ENCODE measurements around the gene IGFBP6.

Gene IGFBP6

DNA sequence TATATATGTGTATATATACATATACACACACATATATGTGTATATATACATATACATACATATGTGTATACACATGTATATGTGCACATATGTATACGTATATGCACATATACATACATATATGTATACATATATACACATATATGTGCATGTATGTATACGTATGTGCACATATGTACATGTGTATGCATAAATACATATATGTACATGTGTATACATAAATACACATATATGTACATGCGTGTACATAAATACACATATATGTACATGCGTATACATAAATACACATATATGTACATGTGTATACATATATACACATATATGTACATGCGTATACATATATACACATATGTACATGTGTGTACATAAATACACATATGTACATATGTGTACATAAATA, 49.7 kb downstream of the IGFBP6 start:
- DNase-seq, result no peak
- Histone ChIP-seq H3K9ac (ENCODE audit: low read length) (no peak overlapping the region), H3K4me1 (ENCODE audit: low read length) (no peaks in the 10 kb centered on the region), H2AFZ (ENCODE audit: low read length) (no peak overlapping the region), H3K9me2 (replicated peaks; ENCODE audit: insufficient read depth, low read length) (no peaks in the 10 kb centered on the region), H3K9me3 (replicated peaks; ENCODE audit: insufficient read depth, low read length) (no peaks in the 10 kb centered on the region), H3K4me2 (ENCODE audit: low read depth, low read length) (no peak overlapping the region), H3K4me3 (ENCODE audit: low read length) (no peak overlapping the region), H3K79me2 (ENCODE audit: low read length) (no peaks in the 10 kb centered on the region), H3K27me3 (replicated peaks; ENCODE audit: insufficient read depth, low read length) (no peaks in the 10 kb centered on the region), H4K20me1 (ENCODE audit: insufficient read depth, low read length) (no peaks in the 10 kb centered on the region), H3K36me3 (replicated peaks; ENCODE audit: insufficient read depth, low read length) (no peaks in the 10 kb centered on the region), H3K27ac (ENCODE audit: low read length) (no peak overlapping the region), H3F3A (ENCODE audit: insufficient read depth, low read length) (peaks cover 5% of the 10 kb centered on the region; the same call in 1 of the 2 replicates)
- TF ChIP-seq, protein P1, sequence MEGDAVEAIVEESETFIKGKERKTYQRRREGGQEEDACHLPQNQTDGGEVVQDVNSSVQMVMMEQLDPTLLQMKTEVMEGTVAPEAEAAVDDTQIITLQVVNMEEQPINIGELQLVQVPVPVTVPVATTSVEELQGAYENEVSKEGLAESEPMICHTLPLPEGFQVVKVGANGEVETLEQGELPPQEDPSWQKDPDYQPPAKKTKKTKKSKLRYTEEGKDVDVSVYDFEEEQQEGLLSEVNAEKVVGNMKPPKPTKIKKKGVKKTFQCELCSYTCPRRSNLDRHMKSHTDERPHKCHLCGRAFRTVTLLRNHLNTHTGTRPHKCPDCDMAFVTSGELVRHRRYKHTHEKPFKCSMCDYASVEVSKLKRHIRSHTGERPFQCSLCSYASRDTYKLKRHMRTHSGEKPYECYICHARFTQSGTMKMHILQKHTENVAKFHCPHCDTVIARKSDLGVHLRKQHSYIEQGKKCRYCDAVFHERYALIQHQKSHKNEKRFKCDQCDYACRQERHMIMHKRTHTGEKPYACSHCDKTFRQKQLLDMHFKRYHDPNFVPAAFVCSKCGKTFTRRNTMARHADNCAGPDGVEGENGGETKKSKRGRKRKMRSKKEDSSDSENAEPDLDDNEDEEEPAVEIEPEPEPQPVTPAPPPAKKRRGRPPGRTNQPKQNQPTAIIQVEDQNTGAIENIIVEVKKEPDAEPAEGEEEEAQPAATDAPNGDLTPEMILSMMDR (IDR thresholded peaks at IDR 0.05; ENCODE audit: low read length), result no peak
- no peak for TF ChIP-seq EZH2phosphoT487 (IDR thresholded peaks at IDR 0.05; ENCODE audit: low read length)
- no peak for TF ChIP-seq EZH2 (optimal IDR thresholded peaks at IDR 0.05; ENCODE audit: low read depth, low read length)

DNA sequence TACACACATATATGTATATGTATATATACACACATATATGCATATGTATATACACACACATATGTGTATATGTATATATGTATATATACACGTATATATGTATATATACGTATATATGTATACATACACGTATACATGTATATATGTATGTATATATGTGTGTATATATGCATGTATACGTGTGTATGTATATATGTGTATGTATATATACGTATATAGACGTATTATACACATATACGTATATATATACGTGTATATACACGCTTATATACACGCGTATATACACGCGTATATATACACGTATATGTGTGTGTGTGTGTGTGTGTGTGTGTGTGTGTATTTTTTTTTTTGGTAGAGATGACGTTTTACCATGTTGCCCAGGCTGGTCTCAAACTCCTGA, 50.2 kb downstream of the IGFBP6 start:
- no peak overlapping the region for H3K9ac ChIP-seq (ENCODE audit: low read length)
- no peak for DNase-seq
- no peak overlapping the region for H3K27ac ChIP-seq (ENCODE audit: low read length)
- TF ChIP-seq EZH2phosphoT487 (IDR thresholded peaks at IDR 0.05; ENCODE audit: low read length) (no peak), EZH2 (optimal IDR thresholded peaks at IDR 0.05; ENCODE audit: low read depth, low read length) (no peak)
- H3K4me2 ChIP-seq (ENCODE audit: low read depth, low read length), result no peak overlapping the region
- H3F3A ChIP-seq (ENCODE audit: insufficient read depth, low read length), result peaks cover 5% of the 10 kb centered on the region; the same call in 1 of the 2 replicates
- H3K36me3 ChIP-seq (replicated peaks; ENCODE audit: insufficient read depth, low read length), result no peaks in the 10 kb centered on the region
- no peak overlapping the region for H3K4me3 ChIP-seq (ENCODE audit: low read length)
- H3K4me1 ChIP-seq (ENCODE audit: low read length), result no peaks in the 10 kb centered on the region
- H2AFZ ChIP-seq (ENCODE audit: low read length), result no peak overlapping the region
- no peaks in the 10 kb centered on the region for H3K27me3 ChIP-seq (replicated peaks; ENCODE audit: insufficient read depth, low read length)
- no peaks in the 10 kb centered on the region for H3K9me3 ChIP-seq (replicated peaks; ENCODE audit: insufficient read depth, low read length)
- H3K79me2 ChIP-seq (ENCODE audit: low read length), result no peaks in the 10 kb centered on the region
- no peaks in the 10 kb centered on the region for H3K9me2 ChIP-seq (replicated peaks; ENCODE audit: insufficient read depth, low read length)
- no peaks in the 10 kb centered on the region for H4K20me1 ChIP-seq (ENCODE audit: insufficient read depth, low read length)

DNA sequence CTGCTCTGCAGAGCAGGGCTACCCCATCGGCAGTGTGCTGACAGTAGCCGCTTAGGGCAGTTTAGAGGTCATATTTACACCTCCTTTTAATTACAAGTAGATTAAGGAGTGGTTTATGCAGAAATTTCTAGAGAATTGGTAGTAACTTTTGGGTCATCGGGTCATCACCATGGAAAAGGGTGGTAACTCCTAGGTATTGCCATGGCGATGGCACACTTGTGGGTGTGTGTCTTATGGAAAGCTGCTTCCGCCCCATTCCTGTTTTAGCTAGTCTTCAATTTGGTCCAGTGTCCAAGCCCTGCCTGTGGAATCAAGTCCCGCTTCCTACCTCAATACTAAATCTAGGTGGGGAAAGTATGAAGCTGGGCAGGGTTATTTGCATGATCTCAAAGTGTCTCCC, 53.6 kb downstream of the IGFBP6 start:
- no peak overlapping the region for H3K9ac ChIP-seq (ENCODE audit: low read length)
- DNase-seq, result no peak
- H4K20me1 ChIP-seq (ENCODE audit: insufficient read depth, low read length), result no peaks in the 10 kb centered on the region
- no peak overlapping the region for H2AFZ ChIP-seq (ENCODE audit: low read length)
- H3K79me2 ChIP-seq (ENCODE audit: low read length), result no peaks in the 10 kb centered on the region
- H3F3A ChIP-seq (ENCODE audit: insufficient read depth, low read length), result peaks cover 5% of the 10 kb centered on the region; the same call in 1 of the 2 replicates
- no peaks in the 10 kb centered on the region for H3K9me3 ChIP-seq (replicated peaks; ENCODE audit: insufficient read depth, low read length)
- no peak overlapping the region for H3K4me3 ChIP-seq (ENCODE audit: low read length)
- no peak for TF ChIP-seq EZH2 (optimal IDR thresholded peaks at IDR 0.05; ENCODE audit: low read depth, low read length)
- no peak for TF ChIP-seq EZH2phosphoT487 (IDR thresholded peaks at IDR 0.05; ENCODE audit: low read length)
- H3K27me3 ChIP-seq (replicated peaks; ENCODE audit: insufficient read depth, low read length), result no peaks in the 10 kb centered on the region
- H3K27ac ChIP-seq (ENCODE audit: low read length), result no peak overlapping the region
- H3K36me3 ChIP-seq (replicated peaks; ENCODE audit: insufficient read depth, low read length), result no peaks in the 10 kb centered on the region
- no peak overlapping the region for H3K4me2 ChIP-seq (ENCODE audit: low read depth, low read length)
- no peaks in the 10 kb centered on the region for H3K4me1 ChIP-seq (ENCODE audit: low read length)
- no peaks in the 10 kb centered on the region for H3K9me2 ChIP-seq (replicated peaks; ENCODE audit: insufficient read depth, low read length)
